ENCODE measurements around the gene ZBTB38. TPM values are rescaled to one million over a fixed set of nuclear protein-coding genes. Genes with fewer than 3 reads are reported as not detected.

ZBTB38 gene
- total and polyA plus RNA-seq, 2 donors (not counting 1 experiment from before 2014, with no cell fraction given): 13.8 to 71.2 TPM

GRCh38 chr3:141323936-141324704 is 44.2 kb upstream of the ZBTB38 start:
- H3K79me2 ChIP-seq (ENCODE audit: control insufficient read depth, insufficient read depth, low read length): no peaks in the 10 kb centered on the region
- Mint-ChIP-seq H3K27me3 (no peaks in the 10 kb centered on the region), H3K4me1 (peaks cover 17% of the 10 kb centered on the region), H3K4me3 (no peak overlapping the region), H3K27ac (no peak overlapping the region), H3K9me3 (ENCODE audit: insufficient read depth) (no peaks in the 10 kb centered on the region)
- H3K4me3 ChIP-seq (ENCODE audit: control extremely low read depth in 1 of 5, extremely low read depth in 1 of 5, insufficient read depth in 1 of 5, low read depth in 2 of 5, low read length in 4 of 5): no peak overlapping the region
- no peak overlapping the region for H3K27ac ChIP-seq (ENCODE audit: low read length in 2 of 2)
- H3K9ac ChIP-seq (ENCODE audit: low read length): no peak overlapping the region
- POLR2A ChIA-PET: no interaction called here
- no peak overlapping the region for H2AFZ ChIP-seq (ENCODE audit: insufficient read depth, low read depth, low read length, poor library complexity, severe bottlenecking)
- no peaks in the 10 kb centered on the region for H4K20me1 ChIP-seq (ENCODE audit: control insufficient read depth, insufficient read depth, low read length, poor library complexity, severe bottlenecking)
- ATAC-seq (ENCODE audit: low read depth) (no peak), DNase-seq (no peak)
- intact Hi-C loops (cut with micrococcal nuclease): no loop called here
- H3K36me3 ChIP-seq (replicated peaks in 1 of 2; ENCODE audit: control extremely low read depth in 1 of 2, control insufficient read depth in 1 of 2, extremely low read depth in 1 of 2, insufficient read depth in 2 of 2, low read length in 1 of 2): no peaks in the 10 kb centered on the region
- CTCF ChIA-PET: interaction anchor here (1.0 to 1.5 kb wide), 4 partner anchors 7 to 136 kb away, joined by 3 to 5 read pairs (median 4); no protein-coding TSS in a partner anchor
- H3K4me1 ChIP-seq (ENCODE audit: control insufficient read depth in 2 of 2, insufficient read depth in 2 of 2, low read length in 2 of 2): peaks cover 11% of the 10 kb centered on the region in 2 donors
- no peaks in the 10 kb centered on the region for H3K27me3 ChIP-seq (replicated peaks in 1 of 4; ENCODE audit: control extremely low read depth in 1 of 4, control insufficient read depth in 3 of 4, insufficient read depth in 4 of 4, low read length in 3 of 4)
- no peak for TF ChIP-seq EZH2 (IDR thresholded peaks at IDR 0.05; ENCODE audit: borderline replicate concordance, insufficient read depth, low read depth, low read length, poor library complexity, severe bottlenecking)
- no peak for TF ChIP-seq CTCF (IDR thresholded peaks at IDR 0.05)
- no peak overlapping the region for H3K4me2 ChIP-seq (replicated peaks; ENCODE audit: low read depth, low read length, poor library complexity, severe bottlenecking)
- no CpG with 5 or more reads among the region's 4 CpGs for WGBS (ENCODE audit: insufficient coverage)
- peaks cover 0 to 1% (median 0%) of the 10 kb centered on the region in 3 donors for H3K9me3 ChIP-seq (ENCODE audit: control extremely low read depth in 1 of 3, control insufficient read depth in 2 of 3, insufficient read depth in 1 of 3, low read length in 2 of 3)

- POLR2A ChIA-PET: no interaction called here
- intact Hi-C loops (cut with micrococcal nuclease): no loop called here
- Histone ChIP-seq H4K20me1 (ENCODE audit: control insufficient read depth, insufficient read depth, low read length, poor library complexity, severe bottlenecking) (no peaks in the 10 kb centered on the region), H3K4me2 (replicated peaks; ENCODE audit: low read depth, low read length, poor library complexity, severe bottlenecking) (no peak overlapping the region), H3K9me3 (ENCODE audit: control extremely low read depth in 1 of 3, control insufficient read depth in 2 of 3, insufficient read depth in 1 of 3, low read length in 2 of 3) (no peaks in the 10 kb centered on the region), H3K79me2 (ENCODE audit: control insufficient read depth, insufficient read depth, low read length) (no peaks in the 10 kb centered on the region), H2AFZ (ENCODE audit: insufficient read depth, low read depth, low read length, poor library complexity, severe bottlenecking) (no peak overlapping the region), H3K4me1 (ENCODE audit: control insufficient read depth in 2 of 2, insufficient read depth in 2 of 2, low read length in 2 of 2) (peaks cover 2% of the 10 kb centered on the region in 2 donors), H3K9ac (ENCODE audit: low read length) (no peak overlapping the region), H3K36me3 (replicated peaks in 1 of 2; ENCODE audit: control extremely low read depth in 1 of 2, control insufficient read depth in 1 of 2, extremely low read depth in 1 of 2, insufficient read depth in 2 of 2, low read length in 1 of 2) (no peaks in the 10 kb centered on the region), H3K27me3 (replicated peaks in 1 of 4; ENCODE audit: control extremely low read depth in 1 of 4, control insufficient read depth in 3 of 4, insufficient read depth in 4 of 4, low read length in 3 of 4) (no peaks in the 10 kb centered on the region), H3K27ac (ENCODE audit: low read length in 2 of 2) (no peak overlapping the region), H3K4me3 (ENCODE audit: control extremely low read depth in 1 of 5, extremely low read depth in 1 of 5, insufficient read depth in 1 of 5, low read depth in 2 of 5, low read length in 4 of 5) (no peak overlapping the region)
- DNase-seq (no peak), ATAC-seq (ENCODE audit: low read depth) (no peak)
- Mint-ChIP-seq H3K27ac (no peak overlapping the region), H3K4me3 (no peak overlapping the region), H3K4me1 (peaks cover 3% of the 10 kb centered on the region), H3K27me3 (no peaks in the 10 kb centered on the region), H3K9me3 (ENCODE audit: insufficient read depth) (no peaks in the 10 kb centered on the region)
- CTCF ChIA-PET: no interaction called here
- TF ChIP-seq CTCF (IDR thresholded peaks at IDR 0.05) (no peak), EZH2 (IDR thresholded peaks at IDR 0.05; ENCODE audit: borderline replicate concordance, insufficient read depth, low read depth, low read length, poor library complexity, severe bottlenecking) (no peak)
These were observed 42.2 kb upstream of the ZBTB38 start for GRCh38 chr3:141326123-141326522.

Data from B cell (primary cell).